GM21619 (cell line): ENCODE data around the gene FBXL14.

Source experiments
- ATAC-seq: cut with Tn5 transposase; IDR thresholded peaks from one replicate; pipeline ENCODE4 v1.9.1; 2021; ENCODE audit not compliant: unreplicated experiment

FBXL14 gene, protein sequence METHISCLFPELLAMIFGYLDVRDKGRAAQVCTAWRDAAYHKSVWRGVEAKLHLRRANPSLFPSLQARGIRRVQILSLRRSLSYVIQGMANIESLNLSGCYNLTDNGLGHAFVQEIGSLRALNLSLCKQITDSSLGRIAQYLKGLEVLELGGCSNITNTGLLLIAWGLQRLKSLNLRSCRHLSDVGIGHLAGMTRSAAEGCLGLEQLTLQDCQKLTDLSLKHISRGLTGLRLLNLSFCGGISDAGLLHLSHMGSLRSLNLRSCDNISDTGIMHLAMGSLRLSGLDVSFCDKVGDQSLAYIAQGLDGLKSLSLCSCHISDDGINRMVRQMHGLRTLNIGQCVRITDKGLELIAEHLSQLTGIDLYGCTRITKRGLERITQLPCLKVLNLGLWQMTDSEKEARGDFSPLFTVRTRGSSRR

DNA sequence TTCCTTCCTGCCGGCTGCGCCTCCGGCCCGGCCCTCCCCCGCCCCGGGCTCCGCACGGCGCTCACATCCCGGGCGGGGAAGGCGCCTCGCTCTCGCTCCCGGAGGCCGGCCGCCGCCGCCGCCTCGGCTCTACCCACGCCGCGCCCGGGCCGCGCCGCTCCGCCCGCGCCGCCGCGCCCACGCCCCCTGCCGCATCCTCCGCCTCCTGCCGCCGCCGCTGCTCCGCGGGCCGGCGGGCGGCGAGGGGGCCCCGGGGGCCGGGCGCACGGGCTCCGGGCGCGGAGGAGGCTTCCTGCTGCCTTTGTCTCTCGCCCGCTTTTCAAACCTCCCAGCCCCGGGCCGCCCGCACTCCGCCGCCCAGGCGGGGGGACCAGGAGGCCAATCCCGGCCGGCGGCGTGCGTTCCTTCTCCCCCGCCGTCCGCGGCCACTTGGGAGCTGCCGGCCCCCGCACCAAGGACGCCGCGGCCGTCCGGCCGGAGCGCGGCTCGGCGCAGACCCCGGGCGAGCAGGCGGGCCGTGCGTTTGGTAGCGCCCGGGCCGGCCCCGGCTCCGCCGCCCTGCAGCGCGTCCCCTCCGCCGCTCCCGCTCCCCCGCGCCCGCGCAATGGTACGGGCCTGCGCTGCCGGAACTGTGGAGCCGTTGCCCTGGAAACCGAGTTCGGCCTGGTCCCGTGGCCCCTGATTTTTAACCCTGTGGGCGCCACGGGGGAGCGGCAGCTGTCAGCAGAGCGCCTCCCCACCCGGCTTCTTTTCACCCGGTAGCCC, at the start of gene FBXL14:
Gene FBXL14 (minus strand): TSS at position 321 of the 765 bp plus-strand sequence. CDS start 515 bp downstream, outside the sequence.
- peak; percentile 48 for ATAC-seq

DNA sequence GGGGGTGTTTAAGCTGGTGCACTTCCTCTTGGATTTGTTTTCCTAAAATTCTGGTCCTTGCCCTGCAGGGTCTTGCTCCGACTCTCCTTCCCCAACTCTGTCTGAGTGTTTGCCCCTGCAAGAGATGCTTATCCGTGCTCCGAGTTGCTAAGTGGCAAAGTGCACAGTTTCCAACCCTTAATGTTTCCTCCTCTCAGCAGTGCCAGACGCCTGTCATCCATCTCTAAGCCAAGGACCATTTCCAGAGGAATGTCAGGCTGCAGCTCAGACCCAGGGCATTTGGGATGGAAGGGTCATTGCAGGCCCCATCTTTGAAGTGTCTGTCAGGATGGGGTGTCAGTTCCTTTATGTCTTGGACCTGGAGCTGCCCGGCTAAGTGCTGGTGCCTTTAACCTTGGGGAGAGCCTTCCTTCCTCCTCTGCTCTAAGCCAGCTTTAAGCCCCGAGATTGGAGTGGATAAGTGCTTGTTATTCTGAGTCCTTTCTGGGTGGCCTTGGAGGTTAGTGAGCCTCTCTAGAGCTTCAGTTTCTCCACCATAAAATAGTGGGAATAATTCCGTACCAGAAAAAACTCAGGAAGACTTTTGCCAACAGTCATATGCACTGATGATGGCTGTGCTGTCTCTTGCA, 49.6 kb upstream of the FBXL14 start:
- no peak for ATAC-seq

DNA sequence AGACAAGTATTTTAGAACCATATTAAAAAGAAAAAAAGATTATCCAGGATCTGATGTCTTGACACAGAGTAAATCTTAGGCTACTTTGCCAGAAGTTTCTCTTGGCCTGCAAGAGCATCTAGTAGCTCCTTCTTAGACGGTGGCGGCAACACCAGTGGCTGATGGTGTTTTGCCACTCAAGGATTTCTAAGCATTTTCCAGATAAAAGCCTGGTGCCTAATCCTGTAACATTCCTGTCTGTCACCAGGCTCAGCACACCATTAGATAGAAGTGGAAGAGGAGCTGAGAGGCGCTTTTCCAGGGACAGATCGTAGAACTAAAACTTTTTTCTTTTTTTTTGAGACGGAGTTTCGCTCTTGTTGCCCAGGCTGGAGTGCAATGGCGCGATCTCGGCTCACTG, 48.7 kb upstream of the FBXL14 start:
- ATAC-seq = no peak

DNA sequence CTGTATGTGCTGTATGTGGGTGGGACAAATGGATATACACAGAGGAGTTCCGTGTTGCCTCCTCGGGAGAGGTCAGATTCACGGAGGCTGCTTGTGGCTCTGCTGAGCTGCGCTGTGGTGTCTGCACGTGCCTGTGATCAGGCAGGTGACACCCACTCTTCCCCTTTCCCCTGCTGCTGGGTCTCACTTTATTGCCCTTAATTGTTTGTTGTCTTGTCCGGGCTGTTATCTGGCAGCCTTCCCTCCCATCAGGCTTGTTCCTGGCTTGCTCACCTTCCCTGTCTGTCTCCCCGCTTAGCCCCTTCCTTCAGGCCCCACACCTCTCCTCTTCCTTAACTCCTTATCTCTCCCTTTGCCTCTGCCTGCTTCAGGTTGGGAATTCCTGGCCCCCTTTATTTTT, 48.1 kb upstream of the FBXL14 start:
- ATAC-seq = no peak

DNA sequence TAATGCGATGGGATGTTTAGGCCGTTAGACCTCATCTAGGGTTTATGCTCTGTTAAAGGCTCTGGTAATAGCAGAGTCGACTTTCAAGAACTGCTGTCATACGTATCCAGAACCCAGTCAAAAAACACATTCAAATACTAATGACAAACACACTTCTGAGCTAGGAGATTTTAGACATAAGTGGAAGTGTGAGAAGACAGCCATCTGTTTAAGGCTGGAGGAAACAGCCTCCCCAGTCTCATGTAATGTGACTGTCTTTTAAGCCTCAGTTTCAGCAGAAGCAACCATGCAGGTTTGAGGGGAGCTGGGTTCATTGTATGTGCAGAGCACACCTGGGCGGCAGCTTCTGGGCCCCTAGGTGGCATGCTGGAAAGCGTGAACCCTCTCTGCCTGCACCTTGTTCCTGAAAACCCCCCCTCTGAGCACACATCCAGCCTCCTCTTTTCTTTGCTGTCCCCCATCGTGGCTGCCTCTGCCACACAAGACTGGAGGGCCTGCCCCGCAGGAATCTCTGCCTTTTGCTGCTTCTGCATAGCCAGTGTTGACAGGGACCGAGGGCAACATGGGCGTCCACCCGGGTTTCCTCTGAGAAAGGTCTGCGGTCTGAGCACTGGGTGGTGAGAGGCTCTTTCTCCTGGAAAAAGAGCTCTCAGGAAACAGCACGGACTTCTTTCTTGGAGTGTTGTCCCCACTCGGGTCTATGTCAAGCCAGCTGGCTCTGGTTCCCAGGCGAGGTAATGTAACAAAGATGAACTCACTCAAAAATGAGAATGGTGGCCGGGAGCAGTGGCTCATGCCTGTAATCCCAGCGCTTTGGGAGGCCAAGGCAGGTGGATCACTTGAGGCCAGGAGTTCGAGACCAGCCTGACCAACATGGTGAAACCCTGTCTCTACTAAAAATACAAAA, 46.2 kb upstream of the FBXL14 start:
- ATAC-seq = no peak

DNA sequence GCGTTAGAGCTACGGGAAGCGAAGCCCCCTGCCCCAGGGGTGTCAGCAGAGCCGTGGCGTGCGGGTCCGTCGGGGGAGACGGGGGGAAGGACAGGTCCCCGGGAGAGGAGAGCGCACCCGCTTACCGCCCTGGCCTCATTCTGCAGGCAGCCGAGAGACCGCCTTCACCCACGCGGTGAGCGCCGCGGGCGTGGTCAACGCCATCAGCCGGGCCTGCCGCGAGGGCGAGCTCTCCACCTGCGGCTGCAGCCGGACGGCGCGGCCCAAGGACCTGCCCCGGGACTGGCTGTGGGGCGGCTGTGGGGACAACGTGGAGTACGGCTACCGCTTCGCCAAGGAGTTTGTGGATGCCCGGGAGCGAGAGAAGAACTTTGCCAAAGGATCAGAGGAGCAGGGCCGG, 45.2 kb upstream of the FBXL14 start:
- no peak for ATAC-seq

DNA sequence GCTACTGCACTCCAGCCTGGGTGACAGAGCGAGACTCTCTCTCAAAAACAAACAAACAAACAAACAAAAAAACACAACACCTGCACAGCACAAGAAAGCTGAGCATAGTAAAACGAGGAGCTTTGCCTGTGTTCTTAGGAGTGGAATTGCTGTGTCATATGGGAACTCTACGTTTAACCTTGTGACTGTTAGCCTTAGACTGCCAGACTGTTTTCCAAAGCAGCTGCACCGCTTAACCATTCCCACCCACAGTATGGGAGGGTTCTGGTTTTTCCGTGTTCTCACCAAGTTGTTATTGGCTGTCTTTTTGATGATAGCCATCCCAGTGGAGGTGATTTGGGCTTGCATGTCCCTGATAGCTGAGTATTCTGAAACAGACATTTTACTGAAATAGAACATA, 43.8 kb upstream of the FBXL14 start:
- ATAC-seq = no peak

DNA sequence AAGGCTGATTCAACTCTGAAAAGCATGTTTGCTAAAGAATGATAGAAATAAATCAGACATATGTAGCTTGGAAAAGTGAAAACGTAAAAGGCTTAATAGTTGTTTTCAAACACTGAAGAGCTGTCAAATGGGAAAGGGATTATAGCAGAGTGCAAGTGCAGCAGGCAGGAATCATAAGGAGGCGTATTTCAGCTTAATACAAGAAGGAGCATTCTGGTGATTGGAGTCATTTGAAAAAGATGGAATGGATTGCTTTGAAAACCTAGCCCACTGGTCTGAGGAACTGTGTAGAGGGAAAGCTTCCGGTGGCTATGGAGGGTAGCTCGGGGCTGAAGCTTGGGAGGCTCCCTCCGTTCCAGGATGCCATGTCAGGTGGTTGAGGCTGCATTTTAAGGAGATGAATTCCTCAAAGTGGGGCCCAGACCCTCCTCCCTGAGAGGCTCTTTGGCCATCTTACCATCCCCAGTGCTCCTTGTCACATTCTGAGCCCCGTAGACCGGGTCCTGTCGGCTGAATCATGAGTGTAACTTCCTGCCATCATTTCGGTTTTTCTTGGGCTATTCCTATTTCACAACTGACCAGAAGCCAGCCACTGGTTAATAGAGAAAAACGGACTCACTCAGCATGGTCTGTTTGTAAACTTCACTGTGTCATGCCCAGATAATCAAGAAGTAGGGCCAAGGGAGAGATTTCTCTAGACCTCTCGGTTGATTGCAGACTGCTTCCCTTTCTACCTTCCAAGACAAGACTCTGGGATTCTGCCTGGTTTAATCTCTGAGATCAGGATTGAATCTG, 41.1 kb upstream of the FBXL14 start:
- no peak for ATAC-seq

DNA sequence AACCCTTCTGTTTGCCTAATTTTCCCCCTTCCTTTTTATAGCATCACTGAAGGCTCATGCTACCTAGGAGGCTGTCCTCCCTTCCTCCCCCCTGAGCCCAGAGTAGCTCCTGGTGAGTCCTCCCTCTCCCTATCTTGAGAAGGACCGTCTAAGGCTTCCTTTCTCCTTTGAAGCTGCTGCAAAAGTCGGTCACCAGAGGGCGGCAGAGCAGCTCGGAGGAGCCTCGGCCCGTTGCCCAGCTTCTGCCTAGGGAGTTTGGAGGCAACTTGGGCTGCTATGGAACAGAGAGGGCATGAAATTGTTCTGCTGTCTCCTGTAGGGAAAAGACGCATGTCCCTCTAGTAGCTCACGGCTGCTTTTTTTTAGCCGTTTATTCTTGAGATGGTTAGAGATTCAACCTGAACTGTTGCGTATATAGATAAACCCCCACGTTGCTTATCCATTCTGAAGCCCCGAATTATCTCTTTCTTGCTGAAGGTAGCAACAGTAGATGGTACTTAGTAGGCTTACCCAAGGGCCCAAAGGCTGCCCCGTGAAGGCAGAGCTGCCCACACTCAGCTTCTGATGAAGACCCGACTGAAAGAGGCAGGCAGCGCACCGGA, 40.3 kb upstream of the FBXL14 start:
- no peak for ATAC-seq

DNA sequence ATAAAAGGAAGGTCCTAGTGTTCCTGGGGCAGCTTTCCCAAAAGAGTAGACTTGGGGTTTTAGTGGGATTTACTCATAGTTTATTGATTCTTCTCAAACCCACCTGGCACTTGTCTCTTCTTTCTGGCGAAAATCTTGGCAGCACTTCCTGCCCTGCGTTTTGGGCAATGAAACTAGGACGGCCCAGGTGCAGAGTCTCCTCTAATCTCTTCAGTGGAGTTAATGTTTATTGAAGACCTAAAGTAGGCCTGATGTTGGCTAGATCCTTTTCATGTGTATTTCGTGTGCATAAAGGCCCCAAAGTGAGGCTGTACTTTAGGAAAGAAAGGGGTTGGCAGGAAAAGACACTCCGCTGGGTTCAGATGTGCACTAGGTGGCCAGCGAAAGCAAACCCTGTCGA, 39.8 kb upstream of the FBXL14 start:
- no peak for ATAC-seq

DNA sequence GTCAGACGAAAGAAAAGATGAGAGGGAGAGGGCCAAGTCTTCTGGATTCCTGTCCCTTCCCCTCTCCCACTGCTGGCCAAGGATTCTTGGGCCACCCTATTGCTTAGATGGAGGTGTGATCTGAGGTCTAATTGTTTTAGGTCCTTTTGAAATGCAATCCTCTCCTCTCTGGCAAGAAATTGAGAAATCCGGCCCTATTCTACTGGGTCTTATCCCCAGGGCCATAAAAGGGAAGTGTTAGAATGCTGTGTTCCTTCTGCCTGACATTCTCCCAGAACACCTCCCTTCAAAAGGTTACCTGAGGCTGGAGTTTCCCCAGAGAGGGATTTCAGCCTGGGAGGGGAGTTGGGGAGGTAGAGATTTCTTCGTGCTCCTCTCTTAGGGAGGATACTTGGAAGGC, 39.1 kb upstream of the FBXL14 start:
- no peak for ATAC-seq

DNA sequence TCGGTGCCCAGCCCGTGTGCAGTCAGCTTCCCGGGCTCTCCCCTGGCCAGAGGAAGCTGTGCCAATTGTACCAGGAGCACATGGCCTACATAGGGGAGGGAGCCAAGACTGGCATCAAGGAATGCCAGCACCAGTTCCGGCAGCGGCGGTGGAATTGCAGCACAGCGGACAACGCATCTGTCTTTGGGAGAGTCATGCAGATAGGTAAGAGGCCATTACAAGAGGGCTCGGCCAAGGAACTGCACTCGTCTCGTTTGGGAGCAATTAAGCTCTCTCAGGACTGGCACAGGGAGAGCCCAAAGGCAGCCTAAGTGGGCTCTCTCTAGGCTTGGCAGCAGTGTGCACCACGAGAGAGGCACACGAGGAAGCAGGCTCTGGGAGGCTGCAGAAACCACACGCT, 38.3 kb upstream of the FBXL14 start:
- ATAC-seq = no peak

DNA sequence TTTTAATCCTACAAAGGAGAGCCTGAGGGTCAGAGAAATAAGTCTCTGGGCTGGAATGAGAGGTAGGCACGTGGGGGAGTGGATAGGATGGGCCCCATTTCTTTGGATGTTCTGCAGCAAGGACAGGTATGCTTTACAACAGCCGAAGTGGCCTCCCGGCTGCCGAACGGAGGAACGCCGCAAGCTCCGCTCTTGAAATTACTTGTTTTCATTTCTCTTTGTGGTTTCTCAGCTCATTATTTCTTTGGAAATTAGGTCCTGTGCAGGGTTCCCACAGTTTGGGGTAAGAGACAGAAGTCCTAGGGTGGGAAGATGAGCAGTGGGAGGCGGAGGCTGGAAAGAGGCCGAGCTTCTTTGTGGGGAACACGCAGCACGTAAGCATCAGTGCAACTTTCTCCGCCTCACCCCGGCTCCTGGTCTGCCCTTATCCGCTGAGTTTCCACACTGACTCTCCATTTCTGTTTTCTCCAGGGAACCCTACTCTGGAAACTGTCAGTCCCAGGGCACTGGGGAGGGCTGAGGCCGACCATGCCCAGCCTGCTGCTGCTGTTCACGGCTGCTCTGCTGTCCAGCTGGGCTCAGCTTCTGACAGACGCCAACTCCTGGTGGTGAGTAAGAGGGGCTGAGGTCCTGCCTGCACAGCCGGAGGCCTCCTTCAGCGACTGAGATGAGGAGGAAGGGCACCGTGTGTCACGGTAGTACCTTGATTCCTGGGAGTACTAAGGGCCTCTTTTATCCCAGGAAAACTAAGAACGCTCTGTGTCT, 36.6 kb upstream of the FBXL14 start:
- no peak for ATAC-seq

DNA sequence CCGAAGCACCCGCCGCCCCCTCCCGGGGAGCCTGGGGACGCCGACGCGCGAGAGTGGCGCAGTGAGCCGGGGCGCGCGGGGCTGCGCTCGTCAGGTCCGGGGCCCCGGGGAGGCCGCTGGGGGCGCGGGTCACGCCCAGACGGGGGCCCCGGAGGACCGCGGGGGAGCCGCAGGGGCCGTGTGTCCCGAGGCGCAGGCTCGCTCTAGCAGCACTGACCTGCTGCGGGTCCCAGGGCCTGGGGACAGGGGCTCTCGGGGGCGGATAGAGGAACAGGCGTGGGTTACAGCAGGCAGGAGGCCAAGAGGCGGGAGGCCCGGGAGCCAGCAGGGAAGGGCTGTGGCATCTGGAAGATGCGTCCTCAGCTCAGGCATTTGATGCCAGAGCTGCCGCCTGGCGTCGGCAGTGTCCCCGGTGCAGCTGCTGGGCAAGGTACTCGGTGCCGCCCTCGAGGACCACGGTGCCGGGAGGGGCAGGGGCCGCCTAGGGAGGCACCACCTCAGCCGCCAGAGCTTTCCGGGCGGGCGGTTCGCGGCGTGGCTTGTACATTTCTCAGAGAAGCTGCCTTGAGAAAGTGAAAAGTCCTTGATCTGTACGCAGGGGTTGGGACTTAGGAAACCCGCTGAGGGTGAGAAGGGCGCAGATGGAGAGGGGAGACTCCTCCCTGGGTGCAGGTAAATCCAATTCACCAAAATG, 35.9 kb upstream of the FBXL14 start:
- no peak for ATAC-seq

DNA sequence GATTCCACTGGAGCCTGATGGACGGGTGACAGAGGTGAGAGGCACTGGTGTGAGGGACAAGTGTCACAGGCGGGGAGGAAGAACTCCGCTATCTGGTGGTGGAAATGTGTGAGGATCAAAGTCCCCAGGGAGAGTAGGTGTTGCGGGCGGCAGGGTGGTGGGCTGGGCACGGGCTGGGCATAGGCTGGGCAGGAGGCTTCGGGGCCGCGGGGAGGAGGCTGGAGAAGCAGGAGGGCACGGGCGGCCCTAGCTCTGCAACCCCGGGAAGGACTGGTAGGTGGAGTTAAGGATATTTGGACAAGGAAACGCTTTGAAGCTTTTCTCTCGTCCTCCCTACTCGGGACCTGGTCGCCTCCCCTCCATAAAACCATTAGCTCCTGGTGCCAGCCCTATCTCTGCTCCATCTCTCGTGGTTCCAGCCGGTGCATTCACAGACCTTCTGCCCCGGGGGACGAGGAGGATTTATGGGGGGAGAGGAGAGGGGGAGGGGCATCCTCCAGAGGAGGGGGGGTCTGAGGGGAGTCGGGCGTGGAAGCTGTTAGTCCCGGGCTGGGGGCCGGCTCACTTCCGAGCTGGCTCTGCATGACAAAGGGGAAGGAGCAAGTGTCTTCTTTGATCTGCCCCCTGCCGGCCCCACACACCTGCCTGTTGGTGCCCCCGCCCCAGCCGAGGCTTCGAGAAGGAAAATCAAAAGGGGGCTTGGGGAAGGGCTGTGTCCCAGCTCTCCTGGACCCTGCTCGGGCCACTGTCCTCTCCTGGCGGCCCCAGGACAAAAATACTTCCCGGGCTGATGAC, 35.2 kb upstream of the FBXL14 start:
- no peak for ATAC-seq

DNA sequence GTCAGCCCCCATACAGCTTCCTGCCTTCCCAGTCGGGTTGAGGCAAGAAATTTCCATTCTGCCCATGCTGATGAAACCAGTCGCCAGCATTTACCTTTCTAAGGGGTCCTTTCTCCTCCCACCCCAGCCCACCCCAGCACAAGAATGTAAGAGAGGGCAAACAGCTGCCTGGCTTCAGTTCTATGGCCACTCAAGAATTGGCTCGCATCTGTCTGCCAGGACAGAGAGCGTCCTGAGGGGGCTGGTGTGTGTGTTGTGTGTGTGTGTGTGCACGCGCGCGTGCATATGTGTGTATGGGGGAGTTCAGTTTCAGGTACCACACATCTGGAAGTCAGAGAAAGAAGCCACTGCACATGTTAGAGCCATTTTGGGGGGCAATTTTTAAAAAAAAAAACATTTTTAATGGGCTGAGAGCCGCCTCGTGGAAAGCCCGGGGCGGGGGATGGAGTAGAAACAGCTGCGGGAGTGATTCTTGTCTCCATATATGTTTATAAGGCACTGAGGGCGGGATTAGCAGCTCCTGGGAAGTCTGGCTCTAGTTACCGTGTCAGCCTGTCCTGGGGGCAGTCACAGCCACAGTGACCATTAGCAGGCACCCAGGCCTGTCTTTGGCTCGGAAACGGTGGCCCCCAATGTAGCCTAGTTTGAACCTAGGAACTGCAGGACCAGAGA, 34.4 kb upstream of the FBXL14 start, which contains the start of gene WNT5B:
Gene WNT5B (plus strand): TSS at position 566 of the 672 bp plus-strand sequence. CDS start 2,124 bp downstream, outside the sequence.
- no peak for ATAC-seq

DNA sequence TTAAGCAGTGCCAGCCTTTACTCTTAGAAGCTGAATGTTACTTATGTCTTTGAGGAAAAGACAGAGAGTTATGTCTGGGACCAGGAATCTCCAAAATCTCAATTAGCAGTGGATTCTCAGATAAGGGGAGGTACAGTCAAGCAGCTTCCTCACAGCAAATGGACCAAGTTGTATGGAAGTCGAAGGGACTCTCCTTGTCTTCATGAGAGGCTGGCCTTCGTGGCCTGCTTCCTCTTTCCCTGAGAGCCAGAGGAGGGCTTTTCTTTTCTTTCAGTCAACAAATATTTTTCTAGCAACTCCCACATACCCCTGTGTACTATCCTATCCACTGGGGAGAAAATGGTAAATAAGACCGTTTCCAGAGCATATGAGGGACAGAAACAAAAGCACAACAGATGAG, 28.0 kb upstream of the FBXL14 start:
- ATAC-seq = no peak
